Testis (tissue), 3 donors: ENCODE results near the gene SCGB3A2. TPM values are rescaled to one million over a fixed set of nuclear protein-coding genes. Genes with fewer than 3 reads are reported as not detected.

Source experiments
- DNase-seq: peaks from one replicate; pipeline ENCODE4 v3.0.0-alpha.2; 2019
- H3K27ac ChIP-seq, 2 donors: fragments of 200-600 bp; sonication (generic); one replicate each; pipeline ENCODE4 v1.5.1; 2019
- H3K27me3 ChIP-seq: fragments of 200-600 bp; sonication (generic); one replicate; pipeline ENCODE4 v1.5.1; 2019
- H3K36me3 ChIP-seq: fragments of 200-600 bp; sonication (generic); one replicate; pipeline ENCODE4 v1.5.1; 2017; ENCODE audit warnings: low read depth; ENCODE audit errors: missing control alignments
- H3K4me1 ChIP-seq: fragments of 200-600 bp; sonication (generic); one replicate; pipeline ENCODE4 v1.5.1; 2019
- H3K4me3 ChIP-seq, 2 donors: fragments of 200-600 bp; sonication (generic); one replicate each; pipeline ENCODE4 v1.5.1; 2017 to 2019
- H3K9me3 ChIP-seq: fragments of 200-600 bp; sonication (generic); one replicate; pipeline ENCODE4 v1.5.1; 2017
- CTCF ChIP-seq, 3 experiments: fragments of 450-650 bp in 2 of 3; fragments of 200-600 bp in 1 of 3; sonication (generic) in 1 of 3; IDR thresholded peaks; one replicate each; pipeline ENCODE4 v1.5.1; 2016 to 2019; ENCODE audit warnings: antibody characterized with exemption in 3 of 3, mild to moderate bottlenecking in 2 of 3, moderate library complexity in 1 of 3
- POLR2A ChIP-seq: fragments of 450-650 bp; IDR thresholded peaks from one replicate; pipeline ENCODE4 v1.6.1; 2017; ENCODE audit warnings: antibody characterized with exemption, mild to moderate bottlenecking, moderate library complexity
- WGBS, 2 donors: methylation state at CpG; one replicate each; pipeline ENCODE4 v1.1.5; 2018; 5-methylcytosine and 5-hydroxymethylcytosine counted together
- intact Hi-C: fragments of 100-400 bp; cut with DNase I; formaldehyde crosslinking; loops from one replicate; pipeline ENCODE4 v1.15.1; 2023; ENCODE audit warnings: low total_unique reads
- polyA plus RNA-seq: library from polyadenylated mRNA; stranded (reverse); fragments of 350-450 nt; fragmentation: Illumina TruSeq; extraction: RNeasy Lipid Tissue Mini Kit (QIAGEN cat#74804); gene quantifications from one replicate; pipeline ENCODE4 v1.2.3, GENCODE V29; 2014; ENCODE audit warnings: low read depth, low replicate concordance; ENCODE audit not compliant: insufficient read depth
- total RNA-seq, 2 donors: library from RNA; depleted of rRNA; stranded (reverse); fragments of >200 nt; gene quantifications; one replicate each; pipeline ENCODE4 v1.2.3, GENCODE V29; 2016

SCGB3A2 gene
- total and polyA plus RNA-seq, 3 donors from 2014 or later, result not detected

GRCh38 chr5:147912011-147912410, 33.5 kb downstream of the SCGB3A2 start:
- no peak for DNase-seq
- no peaks in the 10 kb centered on the region for H3K9me3 ChIP-seq
- no peak for TF ChIP-seq POLR2A
- no peak for TF ChIP-seq CTCF (IDR thresholded peaks at IDR 0.05)
- intact Hi-C loops, result no loop called here
- no peak overlapping the region for H3K27ac ChIP-seq
- no peak overlapping the region for H3K4me3 ChIP-seq
- 79 to 83% methylated on average over 1 of the region's 1 CpG for WGBS, 2 donors
- no peaks in the 10 kb centered on the region for H3K27me3 ChIP-seq
- no peaks in the 10 kb centered on the region for H3K36me3 ChIP-seq
- H3K4me1 ChIP-seq, result no peaks in the 10 kb centered on the region

- Histone ChIP-seq H3K4me3 (no peak overlapping the region), H3K27ac (no peak overlapping the region), H3K36me3 (no peaks in the 10 kb centered on the region), H3K27me3 (no peaks in the 10 kb centered on the region), H3K9me3 (no peaks in the 10 kb centered on the region), H3K4me1 (no peaks in the 10 kb centered on the region)
- no peak for TF ChIP-seq POLR2A
- no peak for TF ChIP-seq CTCF (IDR thresholded peaks at IDR 0.05)
- intact Hi-C loops, result no loop called here
- no peak for DNase-seq
- WGBS, 2 donors, result 93 to 96% methylated on average over 3 of the region's 3 CpGs
These were observed 35.3 kb downstream of the SCGB3A2 start for GRCh38 chr5:147913786-147914185.

GRCh38 chr5:147918101-147918685, 39.7 kb downstream of the SCGB3A2 start:
- no peaks in the 10 kb centered on the region for H3K36me3 ChIP-seq
- H3K9me3 ChIP-seq, result no peaks in the 10 kb centered on the region
- H3K27me3 ChIP-seq, result no peaks in the 10 kb centered on the region
- no peak for TF ChIP-seq CTCF (IDR thresholded peaks at IDR 0.05)
- no peak for TF ChIP-seq POLR2A
- H3K4me1 ChIP-seq, result no peaks in the 10 kb centered on the region
- H3K4me3 ChIP-seq, result no peak overlapping the region
- no peak overlapping the region for H3K27ac ChIP-seq
- intact Hi-C loops, result no loop called here
- 56 to 79% methylated on average over 2 of the region's 2 CpGs for WGBS, 2 donors
- no peak for DNase-seq

GRCh38 chr5:147918899-147919298, 40.4 kb downstream of the SCGB3A2 start:
- Histone ChIP-seq H3K4me1 (no peaks in the 10 kb centered on the region), H3K9me3 (no peaks in the 10 kb centered on the region), H3K27ac (no peak overlapping the region), H3K4me3 (no peak overlapping the region), H3K36me3 (no peaks in the 10 kb centered on the region), H3K27me3 (no peaks in the 10 kb centered on the region)
- 78 to 91% methylated on average over 3 of the region's 3 CpGs for WGBS, 2 donors
- TF ChIP-seq CTCF (IDR thresholded peaks at IDR 0.05) (no peak), POLR2A (no peak)
- DNase-seq, result no peak
- intact Hi-C loops, result no loop called here

- intact Hi-C loops, result no loop called here
- 76 to 80% methylated on average over 4 of the region's 4 CpGs for WGBS, 2 donors
These were observed 42.0 kb downstream of the SCGB3A2 start for GRCh38 chr5:147920420-147921030.

More at GRCh38 chr5:147920420-147921030, 42.0 kb downstream of the SCGB3A2 start:
- no peaks in the 10 kb centered on the region for H3K9me3 ChIP-seq
- TF ChIP-seq POLR2A, result no peak
- no peak for TF ChIP-seq CTCF (IDR thresholded peaks at IDR 0.05)
- no peaks in the 10 kb centered on the region for H3K4me1 ChIP-seq
- H3K36me3 ChIP-seq, result no peaks in the 10 kb centered on the region
- H3K4me3 ChIP-seq, result no peak overlapping the region
- no peak overlapping the region for H3K27ac ChIP-seq
- no peaks in the 10 kb centered on the region for H3K27me3 ChIP-seq
- DNase-seq, result no peak
